HFF-Myc (cell line): ENCODE measurements around the gene PDHX.

Source experiments
- DNase-seq: peaks from one replicate; pipeline ENCODE4 v3.0.0-alpha.2; 2011; ENCODE audit warnings: low read depth; ENCODE audit errors: extremely low read depth
- H3K4me3 ChIP-seq: replicated peaks from 2 replicates; pipeline ENCODE4 v1.5.1; 2011; ENCODE audit warnings: low read depth, mild to moderate bottlenecking, control low read depth, low read length
- TF ChIP-seq, protein P1 (sequence below): IDR thresholded peaks from 2 replicates; pipeline ENCODE4 v1.5.1; 2012; ENCODE audit warnings: mild to moderate bottlenecking, low read depth, low read length, control low read depth; ENCODE audit errors: missing control alignments

Gene PDHX

DNA sequence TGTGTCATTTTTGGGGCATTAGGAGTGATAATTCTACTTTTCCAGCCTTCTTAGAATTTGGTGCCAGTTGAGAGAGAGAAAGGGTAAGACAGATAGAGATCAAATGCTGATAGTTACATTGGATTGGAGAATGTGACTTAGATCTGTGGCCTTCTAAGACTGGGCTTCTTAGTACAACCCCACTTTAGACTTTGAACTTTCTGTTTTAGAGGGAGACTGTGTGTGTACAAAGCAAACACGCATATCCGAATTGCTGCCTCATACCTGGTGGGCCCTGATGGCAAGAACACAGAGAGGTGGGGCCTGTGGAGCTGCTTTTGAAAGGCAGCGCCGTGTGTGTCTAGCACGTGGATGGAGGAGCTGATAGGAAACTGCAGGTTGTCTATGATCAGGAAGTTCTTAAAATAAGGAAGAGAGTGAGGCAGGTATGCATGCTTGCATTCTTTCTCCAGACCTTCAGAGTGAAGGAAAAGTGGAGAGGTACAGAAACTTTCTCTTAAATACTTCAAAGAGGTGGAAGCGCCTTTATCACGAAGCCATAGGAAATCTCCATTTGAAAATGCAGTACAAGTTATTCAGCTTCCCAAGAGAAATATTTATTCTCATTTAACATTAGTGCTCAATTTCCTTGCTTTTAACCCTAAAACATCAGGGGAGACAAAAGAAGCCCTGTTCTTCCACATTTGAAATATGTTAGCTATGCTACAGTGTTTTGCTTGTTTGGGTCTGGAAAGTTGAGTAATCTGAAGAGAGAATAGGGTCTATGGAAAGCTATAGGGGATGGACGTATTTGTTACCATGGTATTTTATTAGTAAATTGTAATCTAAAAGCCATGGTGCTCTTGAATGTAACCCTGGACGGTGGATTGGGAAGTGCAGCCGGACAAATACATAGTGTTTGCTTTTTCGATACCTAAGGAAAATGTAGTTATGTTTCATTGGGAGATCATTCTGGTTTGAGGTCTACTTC, 13.7 kb downstream of the PDHX start:
- DNase-seq, result no peak
- no peak overlapping the region for H3K4me3 ChIP-seq
- TF ChIP-seq, protein P1, sequence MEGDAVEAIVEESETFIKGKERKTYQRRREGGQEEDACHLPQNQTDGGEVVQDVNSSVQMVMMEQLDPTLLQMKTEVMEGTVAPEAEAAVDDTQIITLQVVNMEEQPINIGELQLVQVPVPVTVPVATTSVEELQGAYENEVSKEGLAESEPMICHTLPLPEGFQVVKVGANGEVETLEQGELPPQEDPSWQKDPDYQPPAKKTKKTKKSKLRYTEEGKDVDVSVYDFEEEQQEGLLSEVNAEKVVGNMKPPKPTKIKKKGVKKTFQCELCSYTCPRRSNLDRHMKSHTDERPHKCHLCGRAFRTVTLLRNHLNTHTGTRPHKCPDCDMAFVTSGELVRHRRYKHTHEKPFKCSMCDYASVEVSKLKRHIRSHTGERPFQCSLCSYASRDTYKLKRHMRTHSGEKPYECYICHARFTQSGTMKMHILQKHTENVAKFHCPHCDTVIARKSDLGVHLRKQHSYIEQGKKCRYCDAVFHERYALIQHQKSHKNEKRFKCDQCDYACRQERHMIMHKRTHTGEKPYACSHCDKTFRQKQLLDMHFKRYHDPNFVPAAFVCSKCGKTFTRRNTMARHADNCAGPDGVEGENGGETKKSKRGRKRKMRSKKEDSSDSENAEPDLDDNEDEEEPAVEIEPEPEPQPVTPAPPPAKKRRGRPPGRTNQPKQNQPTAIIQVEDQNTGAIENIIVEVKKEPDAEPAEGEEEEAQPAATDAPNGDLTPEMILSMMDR, result no peak

- TF ChIP-seq, protein P1, result no peak
- peak; percentile 20 for DNase-seq
- no peak overlapping the region for H3K4me3 ChIP-seq
These were observed 20.7 kb downstream of the PDHX start for GRCh38 chr11:34936945-34937629.

GRCh38 chr11:34938611-34939010, 22.2 kb downstream of the PDHX start:
- no peak for DNase-seq
- TF ChIP-seq, protein P1, result no peak
- no peak overlapping the region for H3K4me3 ChIP-seq

- TF ChIP-seq, protein P1, result no peak
- DNase-seq, result no peak
- H3K4me3 ChIP-seq, result no peak overlapping the region
These were observed 23.7 kb downstream of the PDHX start for GRCh38 chr11:34940026-34940677.

- TF ChIP-seq, protein P1, result no peak
- DNase-seq, result no peak
- no peak overlapping the region for H3K4me3 ChIP-seq
These were observed 25.3 kb downstream of the PDHX start for GRCh38 chr11:34941688-34942087.

GRCh38 chr11:34944692-34945091, 28.3 kb downstream of the PDHX start:
- DNase-seq, result no peak
- H3K4me3 ChIP-seq, result no peak overlapping the region
- TF ChIP-seq, protein P1, result no peak
